NCI-H2029 treated with DMSO at 0.1 percent for 48 hours (cell line): ENCODE results near the gene PSMA1.

Source experiments
- DNase-seq: peaks from one replicate; lab custom pipeline; 2025; lab: John Stamatoyannopoulos, UW

PSMA1 gene

GRCh38 chr11:14529951-14530350, 9.8 kb upstream of the PSMA1 start:
- no peak for DNase-seq

GRCh38 chr11:14529321-14529720, 9.1 kb upstream of the PSMA1 start:
- no peak for DNase-seq

GRCh38 chr11:14522801-14523200, 2.6 kb upstream of the PSMA1 start:
- no peak for DNase-seq

GRCh38 chr11:14522245-14522644, 2.1 kb upstream of the PSMA1 start:
- DNase-seq = no peak

- no peak for DNase-seq
Observed at GRCh38 chr11:14520747-14521151, 563 bp upstream of the PSMA1 start.

- peak; percentile 47 for DNase-seq
Observed at GRCh38 chr11:14519597-14519916, 629 bp downstream of the PSMA1 start.

- DNase-seq = no peak
Observed at GRCh38 chr11:14518820-14519219, 1.4 kb downstream of the PSMA1 start.

- DNase-seq = no peak
Observed at GRCh38 chr11:14513800-14514199, 6.4 kb downstream of the PSMA1 start.

GRCh38 chr11:14506532-14506931, 13.7 kb downstream of the PSMA1 start:
- no peak for DNase-seq

- DNase-seq = no peak
Observed at GRCh38 chr11:14503023-14503422, 17.2 kb downstream of the PSMA1 start.

- DNase-seq = no peak
Observed at GRCh38 chr11:14502039-14502438, 18.1 kb downstream of the PSMA1 start.

GRCh38 chr11:14500181-14500651, 20.0 kb downstream of the PSMA1 start:
- DNase-seq = peak; percentile 57

- peak; percentile 63 for DNase-seq
Observed at GRCh38 chr11:14499560-14500180, 20.5 kb downstream of the PSMA1 start, which contains the start of gene COPB1. Gene COPB1, minus strand, starts transcription at chr11:14499811. Its CDS starts 883 bp downstream, at chr11:14498928.

GRCh38 chr11:14499178-14499559, 21.0 kb downstream of the PSMA1 start:
- no peak for DNase-seq

GRCh38 chr11:14480716-14481115, 39.5 kb downstream of the PSMA1 start:
- no peak for DNase-seq

GRCh38 chr11:14471127-14471526, 49.1 kb downstream of the PSMA1 start:
- no peak for DNase-seq

GRCh38 chr11:14463623-14464022, 56.6 kb downstream of the PSMA1 start:
- DNase-seq = no peak

GRCh38 chr11:14460147-14460546, 60.0 kb downstream of the PSMA1 start:
- no peak for DNase-seq

- DNase-seq = no peak
Observed at GRCh38 chr11:14458377-14458776, 61.8 kb downstream of the PSMA1 start.

- no peak for DNase-seq
Observed at GRCh38 chr11:14455648-14456430, 64.3 kb downstream of the PSMA1 start.
